HG02981 (cell line): ENCODE results near the gene RAP1A.
A peak's percentile ranks its signal among the peaks of the same experiment; 100 is the strongest.

Experiments
- ATAC-seq: cut with Tn5 transposase; IDR thresholded peaks from one replicate; pipeline ENCODE4 v1.9.1; 2021; ENCODE audit warnings: mild to moderate bottlenecking, moderate library complexity; ENCODE audit not compliant: unreplicated experiment

Gene RAP1A

DNA sequence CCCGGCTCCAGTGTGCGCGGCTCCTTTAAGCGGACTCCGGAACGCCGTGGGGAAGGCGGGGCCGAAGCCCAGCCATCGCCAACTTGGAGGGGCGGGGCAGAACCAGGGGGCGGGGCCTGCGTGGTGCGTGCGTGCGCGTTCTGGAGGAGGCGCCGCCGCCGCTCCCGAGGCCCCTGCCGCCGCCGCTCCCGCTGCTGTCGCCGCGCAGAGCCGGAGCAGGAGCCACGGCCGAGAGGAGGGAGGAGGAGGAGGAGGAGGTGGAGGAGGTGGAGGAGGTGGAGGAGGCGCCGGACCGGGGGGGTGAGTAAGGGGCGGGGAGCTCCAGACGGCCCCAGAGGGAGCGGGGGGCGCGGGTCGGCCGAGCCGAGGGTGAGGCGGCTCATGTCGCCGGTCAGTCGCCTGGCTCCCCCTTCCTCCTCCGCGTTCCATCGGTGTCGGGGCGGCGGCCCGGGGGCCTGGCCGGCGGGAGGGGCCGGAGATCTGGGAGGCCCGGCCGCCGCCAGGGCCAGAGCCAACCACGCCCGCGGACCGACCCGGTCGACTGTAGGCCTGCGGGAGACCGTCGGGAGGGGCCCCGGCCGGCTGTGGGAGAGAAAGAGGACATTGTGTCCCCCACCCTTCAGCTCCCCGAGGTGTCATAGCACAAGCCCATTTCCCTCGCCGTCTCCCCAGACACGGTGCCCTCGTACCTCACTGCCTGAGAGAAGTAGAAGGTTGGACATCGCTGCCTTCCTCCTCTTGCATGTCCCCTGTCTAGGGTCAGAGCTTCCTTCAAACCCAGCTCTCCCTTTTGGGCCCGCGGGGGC, at the start of gene RAP1A:
RAP1A (plus strand) TSS at position 155 of the 806 bp plus-strand sequence. CDS start 71,572 bp downstream, outside the sequence.
- peak; percentile 60 for ATAC-seq

DNA sequence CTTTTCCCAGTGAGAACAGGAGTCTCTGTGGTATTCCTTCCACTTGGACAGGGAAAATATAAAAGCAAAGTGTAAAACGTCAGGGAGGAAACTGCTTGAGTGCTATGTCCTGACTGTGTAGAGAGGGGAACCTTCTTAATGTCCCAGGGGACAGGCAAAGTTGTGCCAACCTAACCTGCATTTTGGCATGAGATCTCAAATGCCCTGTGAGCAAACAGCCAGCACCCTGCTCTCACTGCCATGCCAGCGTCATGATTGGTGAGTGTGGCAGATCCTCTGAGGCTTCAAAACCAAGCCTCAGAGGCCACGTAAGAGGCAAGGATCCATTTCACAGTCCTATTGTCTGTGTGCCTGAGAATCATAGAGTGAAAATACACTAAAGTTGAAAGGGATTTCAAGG, 49.7 kb upstream of the RAP1A start:
- no peak for ATAC-seq

DNA sequence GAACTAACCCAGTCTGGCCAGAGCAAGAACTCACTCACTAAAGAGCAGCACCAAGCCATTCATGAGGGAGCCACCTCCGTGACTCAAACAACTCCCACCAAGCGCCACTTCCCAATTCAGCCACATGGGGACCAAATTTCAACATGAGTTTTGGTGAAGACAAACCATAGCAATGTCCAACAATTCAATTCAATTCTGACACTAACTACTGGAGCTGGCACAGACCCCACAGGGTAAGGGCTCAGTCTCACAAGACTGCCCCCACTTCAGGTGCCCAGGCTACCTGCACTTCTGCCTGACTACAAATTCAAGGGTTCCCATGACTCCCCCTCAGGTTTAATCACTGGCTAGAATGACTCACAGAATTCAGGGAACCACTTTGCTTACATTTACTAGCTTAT, 48.8 kb upstream of the RAP1A start:
- ATAC-seq = no peak

DNA sequence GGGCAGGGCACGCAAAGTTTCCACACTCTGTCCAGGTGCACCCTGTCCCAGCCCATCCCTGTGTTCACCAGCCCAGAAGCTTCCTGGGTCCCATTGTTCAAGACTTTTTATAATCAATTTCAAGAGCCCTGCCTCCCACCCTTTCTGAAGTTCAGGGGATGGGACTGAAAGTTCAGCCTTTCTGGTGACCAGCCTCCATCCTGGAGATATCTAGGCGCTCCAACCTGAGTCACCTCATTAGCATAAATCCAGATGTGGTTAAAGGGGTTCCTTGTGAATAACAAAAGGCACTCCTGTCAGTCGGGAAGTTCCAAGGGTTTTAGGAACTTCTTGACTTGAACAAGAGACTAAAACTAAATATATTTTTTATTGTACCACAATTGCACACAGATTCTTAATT, 48.4 kb upstream of the RAP1A start:
- ATAC-seq = no peak

DNA sequence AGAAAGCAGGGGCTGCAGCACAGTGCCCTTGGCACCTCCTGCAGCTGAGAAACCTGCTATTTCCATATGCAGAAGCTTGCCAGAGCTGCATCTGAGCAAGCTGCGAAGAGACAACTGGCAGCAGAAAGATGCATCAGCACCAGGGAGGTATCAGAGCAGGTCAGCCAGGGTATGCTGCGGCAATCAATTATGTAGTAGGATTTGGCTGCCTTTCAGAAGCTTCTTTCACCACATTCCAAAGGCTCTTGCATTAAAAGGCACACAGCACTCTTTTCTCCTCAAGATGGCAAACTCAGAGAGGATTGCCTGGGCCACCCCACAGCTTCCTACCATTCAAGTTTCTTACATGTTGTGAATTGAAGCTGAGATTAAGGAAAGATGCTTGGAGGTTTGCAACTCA, 47.6 kb upstream of the RAP1A start:
- no peak for ATAC-seq

DNA sequence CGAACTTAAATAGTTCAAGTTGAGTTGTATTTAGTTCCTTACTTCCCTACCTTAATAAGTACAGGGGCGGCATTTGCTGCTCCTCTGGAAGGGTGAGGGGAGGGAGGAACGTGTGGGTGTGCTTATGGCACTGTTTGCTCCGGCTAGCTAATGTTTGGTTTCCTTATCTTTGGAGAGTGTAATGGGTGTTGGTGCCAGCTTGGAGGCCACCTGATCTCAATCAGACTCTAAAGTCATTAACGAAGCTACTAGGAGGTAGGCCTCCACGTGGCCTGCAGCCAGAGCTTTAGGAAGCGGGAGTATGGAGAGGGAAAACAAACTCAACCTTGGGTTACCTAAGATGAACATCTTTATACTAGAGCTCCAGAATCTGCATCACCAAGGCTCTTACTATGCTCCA, 43.0 kb upstream of the RAP1A start:
- no peak for ATAC-seq

DNA sequence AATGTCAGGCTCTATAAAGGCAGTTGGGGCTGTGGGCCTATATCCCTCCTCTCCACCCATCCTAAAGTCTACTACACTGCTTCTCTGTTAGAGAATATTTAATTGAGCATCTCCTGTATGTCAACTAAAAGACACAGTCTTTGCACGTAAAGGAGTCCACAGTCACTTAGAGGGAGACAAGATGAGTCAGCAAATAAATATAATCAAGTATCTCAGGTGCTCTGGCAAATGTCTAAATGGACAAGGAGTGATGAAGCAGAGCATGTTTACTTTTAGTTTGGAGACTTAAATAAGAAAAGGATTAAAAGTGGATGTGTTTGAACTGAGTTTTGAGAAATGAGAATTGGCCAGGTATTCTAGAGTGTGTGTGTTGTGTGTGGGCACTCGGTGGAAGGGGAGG, 41.8 kb upstream of the RAP1A start:
- ATAC-seq = no peak

DNA sequence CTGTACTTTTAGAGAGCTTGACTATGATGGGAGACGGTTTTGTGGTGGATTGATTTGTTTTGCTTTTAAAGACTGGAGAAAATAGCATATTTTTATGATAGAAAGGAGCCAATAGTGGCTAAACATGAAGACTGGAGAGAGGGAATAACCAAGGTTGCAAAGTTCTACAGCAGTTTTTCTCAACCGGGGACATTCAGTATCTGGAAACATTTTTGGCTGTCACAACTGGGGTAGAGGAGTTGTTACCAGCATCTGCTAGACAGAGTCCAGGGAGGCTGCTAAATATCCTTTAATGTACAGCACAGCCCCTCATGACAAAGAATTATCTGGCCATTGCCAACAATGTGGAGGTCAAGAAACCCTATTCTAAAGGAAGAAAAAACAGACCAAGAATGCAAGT, 38.4 kb upstream of the RAP1A start:
- no peak for ATAC-seq

DNA sequence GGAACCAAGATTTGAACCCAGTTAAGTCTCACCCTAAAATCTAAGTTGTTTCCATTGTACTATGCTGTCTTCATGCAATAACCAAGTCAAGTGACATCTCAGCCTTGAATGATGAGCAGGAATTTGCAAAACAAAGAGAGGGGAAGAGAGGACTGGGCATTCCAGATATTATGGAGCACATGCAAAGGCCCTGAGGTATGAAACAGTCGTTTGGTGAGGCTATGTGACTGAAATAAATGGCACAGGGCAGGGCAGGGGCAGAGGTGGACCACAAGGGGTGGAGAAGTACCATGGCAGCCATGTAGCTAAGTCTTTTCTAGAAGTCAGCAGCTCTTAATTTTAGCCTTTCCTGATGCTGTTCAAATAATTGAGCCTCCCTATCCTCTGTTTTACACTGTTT, 37.6 kb upstream of the RAP1A start:
- ATAC-seq = no peak

DNA sequence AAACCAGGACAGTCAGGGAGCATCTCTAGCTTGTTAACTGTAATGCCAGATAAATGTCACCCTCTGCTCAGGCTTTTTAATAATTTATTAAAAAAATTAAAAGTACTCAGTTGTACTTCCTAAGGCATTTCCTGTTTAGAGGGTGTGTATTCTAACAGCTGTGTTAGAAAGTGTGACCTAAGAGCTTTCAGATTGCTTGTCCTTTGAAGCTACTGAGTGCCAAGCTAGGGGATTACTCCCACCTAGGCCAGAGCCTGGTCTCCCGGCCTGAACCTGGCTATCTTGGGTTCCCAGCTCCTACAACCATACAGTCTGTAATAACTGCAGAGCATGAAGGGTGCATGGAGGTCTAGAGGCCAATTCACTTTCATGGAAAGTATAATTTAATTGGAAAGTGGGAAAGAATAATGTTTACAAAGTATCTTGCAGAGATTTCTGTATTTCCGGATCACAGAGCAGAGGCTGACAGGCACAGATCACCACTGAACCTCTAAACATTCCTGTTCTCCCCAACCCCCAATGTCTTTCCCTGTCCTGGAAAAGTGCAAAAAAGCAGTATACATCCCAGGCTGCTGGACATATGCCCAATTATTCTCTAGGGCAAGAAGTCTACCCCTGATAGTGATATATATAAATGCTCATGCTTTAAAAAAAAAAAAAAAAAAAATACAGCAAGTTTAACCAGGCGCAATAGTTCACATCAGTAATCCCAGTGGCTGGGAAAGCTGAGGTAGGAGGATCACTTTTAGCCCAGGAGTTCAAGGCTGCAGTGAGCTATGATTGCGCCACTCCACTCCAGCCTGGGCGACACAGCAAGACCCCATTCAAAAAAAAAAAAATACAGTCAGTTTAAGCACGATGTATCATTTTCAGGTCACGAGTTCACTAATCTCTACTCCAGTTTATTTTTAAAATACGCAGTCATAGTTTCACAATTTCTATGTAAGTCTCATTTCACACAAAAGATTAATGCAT, 36.7 kb upstream of the RAP1A start:
- no peak for ATAC-seq

DNA sequence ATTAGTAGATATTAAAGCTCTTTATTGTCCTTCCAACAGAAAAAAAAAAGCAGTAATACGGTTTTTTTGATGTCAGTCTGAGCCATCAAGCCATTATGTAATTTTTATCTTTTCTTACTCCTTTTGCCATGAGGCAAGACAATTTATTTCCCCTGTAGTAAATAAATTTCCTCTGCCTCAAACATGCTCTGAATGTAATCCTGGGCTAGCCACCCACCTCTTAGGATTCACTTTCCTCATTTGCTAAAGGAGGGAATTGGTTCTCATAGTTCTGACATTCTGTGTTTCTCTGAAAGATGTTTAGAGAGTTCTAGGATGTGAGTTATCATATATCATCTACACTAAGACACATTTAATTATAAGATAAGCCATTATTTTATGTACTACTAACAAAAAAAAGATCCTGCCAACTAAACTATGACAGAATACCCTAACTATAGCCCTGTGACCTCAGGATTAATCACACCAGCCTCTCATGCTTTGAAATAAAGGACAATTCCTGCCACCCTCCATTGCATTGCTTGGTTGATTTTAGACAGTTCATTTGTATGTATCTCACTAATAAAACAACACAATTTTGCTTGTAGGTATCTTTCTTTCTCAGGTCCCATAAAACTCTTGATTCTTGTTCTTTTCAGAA, 34.0 kb upstream of the RAP1A start:
- no peak for ATAC-seq

DNA sequence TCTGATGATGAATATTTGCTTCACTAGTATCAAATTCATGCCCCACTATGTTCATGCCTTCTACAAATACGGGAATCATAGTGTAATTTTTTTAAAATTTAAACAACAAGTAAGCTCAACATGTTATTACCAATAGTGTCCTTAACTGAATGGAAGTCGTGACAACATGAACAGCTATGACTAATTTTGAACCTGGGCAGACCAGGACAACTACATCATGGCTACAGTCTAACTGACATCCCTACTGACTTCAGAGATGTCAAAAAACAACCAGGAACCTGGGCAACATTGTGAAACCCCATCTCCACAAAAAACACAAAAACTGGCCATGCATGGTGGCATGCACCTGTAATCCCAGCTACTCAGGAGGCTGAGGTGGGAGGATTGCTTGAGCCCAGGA, 33.5 kb upstream of the RAP1A start:
- no peak for ATAC-seq

DNA sequence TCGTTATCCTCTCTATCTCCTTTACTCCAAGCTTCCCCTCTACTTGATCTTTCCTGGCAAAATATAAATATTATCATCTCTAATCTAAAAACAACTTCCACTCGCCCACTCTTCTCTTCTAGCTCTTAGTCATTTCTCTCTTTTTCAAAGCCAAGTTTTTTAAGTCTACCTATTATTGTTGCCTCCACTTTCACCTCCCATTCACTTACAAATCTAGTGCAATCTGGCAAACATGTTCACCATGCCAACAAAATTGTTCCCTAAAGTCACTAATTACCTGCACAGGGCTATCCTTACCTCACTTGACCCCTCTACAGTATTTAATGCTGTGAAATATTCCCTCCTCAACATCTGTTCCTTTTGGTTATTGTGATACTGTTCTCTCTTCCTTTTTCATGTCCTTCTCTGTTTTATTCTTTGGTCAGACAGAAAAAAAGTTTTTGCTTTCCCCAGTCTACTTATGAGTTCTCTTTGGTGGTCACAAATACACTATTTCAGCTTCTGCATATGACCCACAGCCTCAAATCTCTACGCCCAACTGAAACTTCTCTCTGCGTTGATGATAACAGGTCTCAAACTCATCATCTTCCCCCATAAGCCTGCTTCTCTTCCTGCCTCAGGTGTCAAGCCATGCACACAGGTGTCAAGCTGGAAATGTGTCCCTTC, 31.9 kb upstream of the RAP1A start:
- ATAC-seq = no peak

DNA sequence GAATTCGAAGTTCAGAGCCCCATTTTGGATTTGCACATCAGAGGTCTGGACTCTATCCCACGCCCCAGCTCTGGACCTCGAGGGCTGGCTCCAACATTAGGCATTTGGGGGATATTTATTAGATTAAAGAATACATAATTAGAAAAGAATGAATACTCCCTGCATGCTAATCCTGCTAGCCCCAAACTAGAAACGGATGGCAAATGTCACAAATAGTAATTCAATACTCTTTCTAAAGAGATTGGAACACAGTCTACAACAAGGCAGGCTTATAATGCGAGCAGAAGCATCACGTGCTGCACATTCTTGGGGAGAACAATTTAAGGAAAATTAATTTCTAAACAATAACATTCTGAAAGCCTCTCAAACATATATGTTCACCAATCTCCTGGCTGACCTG, 27.7 kb upstream of the RAP1A start:
- no peak for ATAC-seq

DNA sequence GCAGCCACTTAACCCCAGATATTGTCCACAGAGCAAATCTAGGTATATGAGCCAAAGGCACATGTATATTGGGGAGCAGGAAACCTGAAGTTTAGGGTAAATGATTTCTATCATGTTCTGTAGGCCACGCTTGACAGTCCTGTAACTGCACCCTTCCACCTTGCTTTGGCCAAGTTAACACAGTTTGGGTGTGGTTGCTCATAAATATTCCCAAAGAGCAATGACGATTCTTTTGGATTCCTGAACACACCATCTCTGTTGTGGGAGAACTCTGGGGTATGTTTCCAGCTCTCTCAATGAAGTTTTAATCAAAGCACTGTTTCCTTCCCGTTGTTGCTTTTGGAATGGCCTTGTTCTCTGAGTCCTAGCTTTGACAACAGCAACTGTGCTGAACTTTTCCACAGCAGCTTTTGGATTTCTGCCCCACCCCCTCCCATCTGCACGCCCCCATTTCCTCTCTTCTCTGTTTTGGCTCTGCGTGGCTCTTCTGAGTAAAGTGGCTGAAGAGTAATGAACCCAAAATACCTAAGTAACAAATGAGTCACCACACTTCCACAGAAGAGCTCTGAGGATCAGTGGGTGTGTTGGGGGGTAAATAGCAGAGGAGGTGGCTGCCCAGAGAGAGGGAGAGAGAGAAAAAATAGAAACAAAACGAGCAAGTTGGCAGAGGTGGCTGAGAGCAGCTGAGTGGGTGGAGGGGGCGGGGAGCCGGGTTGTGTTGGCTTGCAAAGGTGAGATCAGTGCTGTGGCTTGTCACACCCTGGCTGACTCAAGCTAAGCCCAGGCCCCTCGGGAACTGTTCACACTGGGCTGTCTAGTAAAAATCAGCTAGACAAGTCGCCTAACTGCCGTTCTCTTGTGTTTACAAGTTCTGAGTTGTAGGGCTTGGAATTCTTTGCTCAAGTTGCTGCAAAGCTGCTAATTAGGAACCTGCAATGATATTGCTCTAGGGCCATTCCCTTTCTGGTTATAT, 26.9 kb upstream of the RAP1A start:
- peak; percentile 76 for ATAC-seq

DNA sequence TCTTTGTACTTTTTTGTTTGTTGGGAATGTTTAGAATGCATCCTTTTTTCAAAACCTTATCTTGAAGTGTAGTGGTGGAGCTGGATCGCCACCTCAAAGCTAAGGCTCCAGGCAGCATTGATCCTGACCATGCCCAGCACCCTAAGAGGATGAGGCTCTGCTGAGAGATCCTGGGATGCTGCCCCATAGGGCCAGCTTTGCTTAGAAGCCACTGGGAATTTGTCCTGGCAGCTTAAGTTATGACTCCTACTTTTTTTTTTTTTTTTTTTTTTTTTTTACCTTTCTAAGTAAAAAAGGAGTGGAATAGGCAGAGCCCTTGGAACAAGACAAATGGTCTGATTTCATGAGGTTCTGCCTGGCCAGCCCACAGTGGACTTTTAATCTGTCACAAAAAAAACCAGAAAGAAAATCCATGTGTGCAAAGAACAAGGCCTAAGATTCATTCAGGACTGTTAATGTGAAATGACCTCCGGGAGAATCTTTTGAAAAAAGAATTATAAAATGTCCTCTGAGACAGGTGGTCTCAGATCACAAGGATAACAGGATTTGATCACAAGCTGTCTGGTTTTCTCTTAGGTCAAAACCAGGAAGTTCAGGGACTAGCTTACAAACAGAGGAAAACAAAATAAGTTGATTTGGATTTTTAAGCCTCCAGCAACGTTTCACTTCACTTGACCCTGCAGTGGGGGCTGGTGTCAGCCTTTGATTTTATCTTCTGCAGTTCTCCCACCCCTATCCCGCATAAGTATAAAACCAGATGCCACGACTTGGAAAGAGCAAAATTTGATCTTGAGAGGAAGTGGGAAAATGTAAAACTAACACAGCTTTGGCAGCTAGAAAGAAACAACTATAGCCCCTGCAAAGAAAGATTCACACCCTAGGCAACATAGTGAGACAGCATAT, 25.9 kb upstream of the RAP1A start:
- no peak for ATAC-seq

DNA sequence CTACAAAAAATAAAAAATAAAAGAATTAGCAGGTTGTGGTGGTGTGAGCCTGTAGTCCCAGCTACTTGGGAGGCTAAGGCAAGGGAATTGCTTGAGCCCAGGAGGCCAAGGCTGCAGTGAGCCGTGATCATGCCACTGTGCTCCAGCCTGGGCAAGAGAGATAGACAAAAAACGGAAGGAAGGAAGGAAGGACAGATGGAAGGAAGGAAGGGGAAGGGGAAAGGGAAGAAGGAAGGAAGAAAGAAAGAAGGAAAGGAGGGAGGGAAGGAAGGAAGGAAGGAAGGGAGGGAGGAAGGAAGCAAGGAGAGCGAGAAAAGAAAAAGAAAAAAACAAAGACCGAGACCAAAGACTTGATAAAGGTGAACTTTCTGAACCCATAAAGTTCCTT, 25.3 kb upstream of the RAP1A start:
- no peak for ATAC-seq

DNA sequence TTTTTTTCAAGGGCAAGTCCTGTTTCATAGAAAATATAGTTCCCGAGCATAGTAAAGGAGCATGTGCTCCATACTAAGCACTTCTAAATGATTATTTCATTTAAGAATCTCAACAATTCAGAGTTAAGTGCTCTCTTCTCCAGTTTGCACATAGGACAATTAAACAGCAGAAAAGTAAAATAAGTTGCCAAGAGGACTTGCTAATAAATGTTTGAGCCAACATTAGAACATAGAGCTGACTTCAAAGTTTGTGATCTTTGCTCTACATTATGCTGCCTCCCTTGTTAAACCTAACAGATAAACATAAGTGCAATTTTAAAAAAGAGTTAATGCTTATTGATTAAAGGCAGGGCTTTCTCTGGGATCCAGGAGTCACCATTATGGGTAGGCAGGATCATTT, 23.8 kb upstream of the RAP1A start:
- ATAC-seq = no peak

DNA sequence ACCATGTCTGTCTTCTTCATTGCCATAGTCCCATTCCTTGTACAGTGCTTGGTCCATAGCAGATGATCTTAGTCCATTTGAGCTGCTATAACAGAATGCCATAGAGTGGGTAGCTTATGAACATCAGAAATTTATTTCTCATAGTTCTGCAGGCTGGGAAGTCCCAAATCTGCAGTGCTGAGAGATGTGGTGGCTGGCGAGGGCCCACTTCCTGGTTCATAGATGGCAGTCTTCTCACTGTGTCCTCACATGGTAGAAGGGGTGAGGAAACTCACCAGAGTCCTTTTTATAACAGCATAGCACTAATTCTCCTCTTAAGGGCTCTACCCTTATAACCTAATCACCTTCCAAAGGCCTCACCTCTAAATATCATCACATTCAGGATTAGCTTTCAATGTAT, 23.1 kb upstream of the RAP1A start:
- no peak for ATAC-seq
